PC-3 (cell line): ENCODE results near the gene RRAGC. TPM values are rescaled to one million over a fixed set of nuclear protein-coding genes. Genes with fewer than 3 reads are reported as not detected.
A peak's percentile ranks its signal among the peaks of the same experiment; 100 is the strongest.

Experiments
- ATAC-seq: fragments of 200-7000 bp; cut with Tn5 transposase; 2 replicates; pipeline ENCODE4 v1.9.1; 2020; ENCODE audit warnings: mild to moderate bottlenecking, moderate library complexity
- BruUV-seq: library from RNA; stranded (reverse); fragments of 400-500 nt; replicated peaks from 2 replicates; lab custom pipeline; 2021; lab: Mats Ljungman, UMichigan
- CTCF ChIA-PET: fragments of 300-600 bp; sonication (Branson Sonifier 250); formaldehyde crosslinking; loops from one replicate; lab custom pipeline; 2022; ENCODE audit warnings: antibody characterized with exemption; lab: Charles Lee
- POLR2A ChIA-PET: fragments of 300-600 bp; sonication (Branson Sonifier 250); formaldehyde crosslinking; loops from one replicate; lab custom pipeline; 2022; ENCODE audit warnings: antibody characterized with exemption; ENCODE audit not compliant: unreplicated experiment; lab: Charles Lee
- DNase-seq: peaks from one replicate; pipeline ENCODE4 v3.0.0-alpha.2; 2015
- H2AFZ ChIP-seq: fragments of 300-600 bp; sonication (generic); 2 replicates; pipeline ENCODE4 v1.6.0; 2016; ENCODE audit warnings: antibody characterized with exemption, low read length
- H3F3A ChIP-seq: fragments of 300-600 bp; sonication (generic); one replicate; pipeline ENCODE4 v1.6.0; 2017; ENCODE audit warnings: antibody characterized with exemption, low read length, control low read depth, mild to moderate bottlenecking; ENCODE audit not compliant: unreplicated experiment
- H3K27ac ChIP-seq: fragments of 300-600 bp; sonication (generic); 2 replicates; pipeline ENCODE4 v1.5.1; 2016; ENCODE audit warnings: mild to moderate bottlenecking, low read length
- H3K27me3 ChIP-seq: fragments of 300-600 bp; sonication (generic); 2 replicates; pipeline ENCODE4 v1.6.1; 2016; ENCODE audit warnings: low read length, mixed read lengths
- H3K36me3 ChIP-seq: fragments of 300-600 bp; sonication (generic); 2 replicates; pipeline ENCODE4 v1.6.1; 2016; ENCODE audit warnings: low read depth, mixed run types, low read length, mixed read lengths
- H3K4me1 ChIP-seq: fragments of 300-600 bp; sonication (generic); 2 replicates; pipeline ENCODE4 v1.5.1; 2016; ENCODE audit warnings: low read length; ENCODE audit not compliant: insufficient read depth
- H3K4me2 ChIP-seq: fragments of 300-600 bp; sonication (generic); 2 replicates; pipeline ENCODE4 v1.6.0; 2016; ENCODE audit warnings: low read length
- H3K4me3 ChIP-seq: fragments of 300-600 bp; sonication (generic); 2 replicates; pipeline ENCODE4 v1.5.1; 2016; ENCODE audit warnings: mild to moderate bottlenecking, low read length, mixed read lengths
- H3K79me2 ChIP-seq: fragments of 300-600 bp; sonication (generic); 2 replicates; pipeline ENCODE4 v1.6.1; 2017; ENCODE audit warnings: low read length, mixed read lengths
- H3K9ac ChIP-seq: fragments of 300-600 bp; sonication (generic); 2 replicates; pipeline ENCODE4 v1.6.0; 2016; ENCODE audit warnings: mild to moderate bottlenecking, low read length
- H3K9me2 ChIP-seq: fragments of 300-600 bp; sonication (generic); replicated peaks from 2 replicates; pipeline ENCODE4 v1.6.1; 2016; ENCODE audit warnings: mixed run types, low read length, mixed read lengths
- H3K9me3 ChIP-seq: fragments of 300-600 bp; sonication (generic); 2 replicates; pipeline ENCODE4 v1.6.1; 2016; ENCODE audit warnings: low read length, mixed read lengths
- H4K20me1 ChIP-seq: fragments of 300-600 bp; sonication (generic); 2 replicates; pipeline ENCODE4 v1.6.1; 2016; ENCODE audit warnings: low read length, mixed read lengths
- EZH2 ChIP-seq: fragments of 300-600 bp; sonication (generic); IDR thresholded peaks from one replicate; pipeline ENCODE4 v1.6.1; 2017; ENCODE audit warnings: antibody characterized with exemption, mild to moderate bottlenecking, low read length; ENCODE audit not compliant: unreplicated experiment
- EZH2phosphoT487 ChIP-seq: fragments of 300-600 bp; sonication (generic); IDR thresholded peaks from 2 replicates; pipeline ENCODE4 v1.6.1; 2018; ENCODE audit warnings: mild to moderate bottlenecking, antibody characterized with exemption, low read length, borderline replicate concordance
- intact Hi-C: fragments of 100-400 bp; cut with micrococcal nuclease; formaldehyde crosslinking; loops from 2 replicates; pipeline ENCODE4 v1.9.0; 2023
- total RNA-seq: library from RNA; depleted of rRNA; stranded (reverse); fragments of >200 nt; gene quantifications from 2 replicates; pipeline ENCODE4 v1.2.3, GENCODE V29; 2014
- TF ChIP-seq, protein P1 (sequence below): fragments of 300-600 bp; sonication (generic); conservative IDR thresholded peaks from 2 replicates; pipeline ENCODE4 v1.5.1; 2017; ENCODE audit warnings: antibody characterized with exemption, low read depth, mild to moderate bottlenecking, low read length

RRAGC gene
- total RNA-seq, 1 experiment from 2014 or later: 7.0 TPM

- no peak overlapping the region for H2AFZ ChIP-seq
- POLR2A ChIA-PET: no interaction called here
- no peak overlapping the region for H3K27ac ChIP-seq
- no peaks in the 10 kb centered on the region for H3K36me3 ChIP-seq
- no peaks in the 10 kb centered on the region for H3F3A ChIP-seq
- TF ChIP-seq EZH2 (no peak), EZH2phosphoT487 (no peak)
- TF ChIP-seq, protein P1, sequence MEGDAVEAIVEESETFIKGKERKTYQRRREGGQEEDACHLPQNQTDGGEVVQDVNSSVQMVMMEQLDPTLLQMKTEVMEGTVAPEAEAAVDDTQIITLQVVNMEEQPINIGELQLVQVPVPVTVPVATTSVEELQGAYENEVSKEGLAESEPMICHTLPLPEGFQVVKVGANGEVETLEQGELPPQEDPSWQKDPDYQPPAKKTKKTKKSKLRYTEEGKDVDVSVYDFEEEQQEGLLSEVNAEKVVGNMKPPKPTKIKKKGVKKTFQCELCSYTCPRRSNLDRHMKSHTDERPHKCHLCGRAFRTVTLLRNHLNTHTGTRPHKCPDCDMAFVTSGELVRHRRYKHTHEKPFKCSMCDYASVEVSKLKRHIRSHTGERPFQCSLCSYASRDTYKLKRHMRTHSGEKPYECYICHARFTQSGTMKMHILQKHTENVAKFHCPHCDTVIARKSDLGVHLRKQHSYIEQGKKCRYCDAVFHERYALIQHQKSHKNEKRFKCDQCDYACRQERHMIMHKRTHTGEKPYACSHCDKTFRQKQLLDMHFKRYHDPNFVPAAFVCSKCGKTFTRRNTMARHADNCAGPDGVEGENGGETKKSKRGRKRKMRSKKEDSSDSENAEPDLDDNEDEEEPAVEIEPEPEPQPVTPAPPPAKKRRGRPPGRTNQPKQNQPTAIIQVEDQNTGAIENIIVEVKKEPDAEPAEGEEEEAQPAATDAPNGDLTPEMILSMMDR: no peak
- no peak overlapping the region for H3K9ac ChIP-seq
- intact Hi-C loops: no loop called here
- H3K9me3 ChIP-seq: no peaks in the 10 kb centered on the region
- no peaks in the 10 kb centered on the region for H4K20me1 ChIP-seq
- DNase-seq (no peak), ATAC-seq (no peak)
- no peaks in the 10 kb centered on the region for H3K27me3 ChIP-seq
- H3K79me2 ChIP-seq: no peaks in the 10 kb centered on the region
- BruUV-seq: no TSS peak
- no peak overlapping the region for H3K4me2 ChIP-seq
- no peaks in the 10 kb centered on the region for H3K9me2 ChIP-seq
- CTCF ChIA-PET: no interaction called here
- H3K4me3 ChIP-seq: no peak overlapping the region
- peaks cover 13% of the 10 kb centered on the region; the same call in 1 of the 2 replicates for H3K4me1 ChIP-seq
Observed at GRCh38 chr1:38896169-38896568, 36.6 kb upstream of the RRAGC start.

GRCh38 chr1:38892976-38893375, 33.4 kb upstream of the RRAGC start:
- ATAC-seq: no peak
- POLR2A ChIA-PET: no interaction called here
- Histone ChIP-seq H3K4me3 (no peak overlapping the region), H3K79me2 (no peaks in the 10 kb centered on the region), H3K9me3 (no peaks in the 10 kb centered on the region), H3K36me3 (no peaks in the 10 kb centered on the region), H3K4me2 (no peak overlapping the region), H3K4me1 (no peaks in the 10 kb centered on the region), H3K27ac (no peak overlapping the region), H3K27me3 (no peaks in the 10 kb centered on the region), H3K9ac (no peak overlapping the region), H2AFZ (no peak overlapping the region), H3K9me2 (no peaks in the 10 kb centered on the region), H4K20me1 (no peaks in the 10 kb centered on the region), H3F3A (no peaks in the 10 kb centered on the region)
- no TSS peak for BruUV-seq
- TF ChIP-seq EZH2phosphoT487 (no peak), EZH2 (no peak)
- TF ChIP-seq, protein P1: no peak
- CTCF ChIA-PET: no interaction called here
- DNase-seq: no peak
- intact Hi-C loops: no loop called here

DNA sequence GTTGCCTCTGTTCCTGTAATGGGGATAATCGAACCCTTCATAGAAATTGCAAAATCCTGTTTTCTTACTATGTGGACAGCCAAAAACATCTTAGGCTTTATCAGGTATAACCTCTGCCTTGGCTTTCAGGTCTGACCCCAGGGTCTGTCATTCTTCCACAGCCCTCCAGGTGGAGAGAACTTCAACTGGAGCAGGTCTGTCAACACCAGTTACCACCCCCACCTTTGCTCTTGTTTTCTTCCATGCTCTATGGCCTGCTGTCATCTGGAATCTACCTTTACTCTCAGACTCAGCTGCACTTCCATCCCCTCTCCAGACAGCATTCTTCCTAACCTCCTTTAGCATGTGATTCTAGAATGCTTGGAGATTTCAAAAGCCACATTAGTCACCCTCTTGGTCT, 32.2 kb upstream of the RRAGC start:
- TF ChIP-seq EZH2phosphoT487: no peak
- TF ChIP-seq, protein P1: peak; percentile 34; the same call in 1 of the 2 replicates
- Histone ChIP-seq H3K36me3 (no peaks in the 10 kb centered on the region), H3K27me3 (no peaks in the 10 kb centered on the region), H3K4me3 (no peak overlapping the region), H3K9me3 (no peaks in the 10 kb centered on the region), H3F3A (no peaks in the 10 kb centered on the region), H3K27ac (no peak overlapping the region), H3K9ac (no peak overlapping the region), H3K9me2 (no peaks in the 10 kb centered on the region), H3K4me1 (no peaks in the 10 kb centered on the region), H4K20me1 (no peaks in the 10 kb centered on the region), H3K79me2 (no peaks in the 10 kb centered on the region), H3K4me2 (no peak overlapping the region), H2AFZ (no peak overlapping the region)
- POLR2A ChIA-PET: no interaction called here
- peak; percentile 16 for DNase-seq
- intact Hi-C loops: no loop called here
- ATAC-seq: no peak; the same call in 1 of the 2 replicates
- CTCF ChIA-PET: no interaction called here
- no TSS peak for BruUV-seq
